ENCODE data around the gene ARHGEF6.

GRCh38 chrX:136797787-136798186, 17.1 kb upstream of the ARHGEF6 start:
- TF ChIP-seq CTCF (conservative IDR thresholded peaks at IDR 0.05) = no peak
- no peak for TF ChIP-seq ZFX (IDR thresholded peaks at IDR 0.05)

All from C4-2B (cell line).